Stimulated activated CD8-positive, alpha-beta memory T cell treated with anti-CD3 and anti-CD28 coated beads, Interleukin-4, amount 100 ng/mL, for 24 hours (primary cell): ENCODE data around the gene TM4SF18.
"Not testable (repeated sequence)": the region's sequence is repeated elsewhere in the genome, so short reads cannot be mapped to it uniquely, and the experiment has no call there.

Source experiments
- DNase-seq: peaks from one replicate; pipeline ENCODE4 v3.0.0-alpha.2; 2020; ENCODE audit warnings: low read depth

TM4SF18 gene

DNA sequence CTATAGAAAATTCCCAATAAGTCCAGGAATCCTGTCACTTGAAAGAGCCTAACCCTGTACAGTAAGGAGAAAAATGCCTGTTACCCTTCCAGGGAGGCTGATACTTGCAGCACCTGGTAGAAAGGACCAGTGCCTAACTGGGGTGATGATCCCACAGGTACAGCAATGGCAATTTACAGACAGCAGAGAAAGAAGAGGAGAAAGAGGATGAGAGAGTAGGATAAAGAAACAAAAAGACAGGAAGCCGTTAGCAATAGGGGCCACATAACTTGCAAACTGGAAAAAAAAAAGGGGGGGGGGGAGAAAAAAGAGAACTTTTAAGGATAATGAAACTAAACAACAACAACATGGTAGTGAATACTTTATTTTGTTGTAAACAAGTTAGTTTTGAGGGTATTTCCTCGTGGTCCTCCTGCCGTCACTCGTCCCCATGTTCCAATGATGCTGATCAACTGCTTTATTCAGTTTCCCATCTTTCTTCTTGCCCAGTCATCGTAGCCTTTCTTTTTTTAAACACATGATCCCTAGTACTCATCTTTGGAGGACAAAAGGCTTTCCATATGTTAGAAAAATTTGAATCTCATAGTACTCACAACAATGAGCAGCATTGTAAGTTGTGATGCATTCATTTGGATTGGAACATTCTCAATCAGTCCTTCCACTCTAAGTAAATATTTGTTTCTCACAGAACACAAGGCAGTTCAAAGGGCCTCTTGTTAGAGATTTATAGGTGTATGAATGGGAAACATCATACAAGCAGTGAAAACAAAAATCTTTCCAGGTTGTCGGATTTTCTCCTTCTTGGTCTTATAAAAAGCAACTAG is 35.5 kb upstream of the TM4SF18 start:
- DNase-seq = no peak

DNA sequence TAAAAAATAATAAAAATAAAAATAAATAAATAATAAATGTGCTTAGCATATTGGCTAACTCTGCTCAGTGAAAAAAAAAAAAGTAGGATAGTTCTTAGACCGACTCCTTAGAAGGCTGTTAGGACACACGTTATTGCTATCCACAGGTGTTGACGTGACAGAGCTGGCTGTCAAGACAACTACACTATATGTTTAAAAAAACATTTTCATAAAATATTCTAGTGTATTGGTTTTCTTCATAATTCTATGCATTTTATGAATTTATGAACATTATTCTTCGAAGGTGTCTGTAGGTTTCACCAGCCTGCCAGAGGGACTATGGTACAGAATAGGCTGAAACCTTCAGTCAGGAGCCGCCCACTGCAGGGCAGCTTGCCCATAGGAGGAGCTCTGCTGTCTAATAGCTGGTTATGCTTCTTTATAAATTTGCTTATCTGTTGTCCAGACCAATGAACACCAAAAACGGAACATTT is 34.8 kb upstream of the TM4SF18 start:
- DNase-seq = no peak

DNA sequence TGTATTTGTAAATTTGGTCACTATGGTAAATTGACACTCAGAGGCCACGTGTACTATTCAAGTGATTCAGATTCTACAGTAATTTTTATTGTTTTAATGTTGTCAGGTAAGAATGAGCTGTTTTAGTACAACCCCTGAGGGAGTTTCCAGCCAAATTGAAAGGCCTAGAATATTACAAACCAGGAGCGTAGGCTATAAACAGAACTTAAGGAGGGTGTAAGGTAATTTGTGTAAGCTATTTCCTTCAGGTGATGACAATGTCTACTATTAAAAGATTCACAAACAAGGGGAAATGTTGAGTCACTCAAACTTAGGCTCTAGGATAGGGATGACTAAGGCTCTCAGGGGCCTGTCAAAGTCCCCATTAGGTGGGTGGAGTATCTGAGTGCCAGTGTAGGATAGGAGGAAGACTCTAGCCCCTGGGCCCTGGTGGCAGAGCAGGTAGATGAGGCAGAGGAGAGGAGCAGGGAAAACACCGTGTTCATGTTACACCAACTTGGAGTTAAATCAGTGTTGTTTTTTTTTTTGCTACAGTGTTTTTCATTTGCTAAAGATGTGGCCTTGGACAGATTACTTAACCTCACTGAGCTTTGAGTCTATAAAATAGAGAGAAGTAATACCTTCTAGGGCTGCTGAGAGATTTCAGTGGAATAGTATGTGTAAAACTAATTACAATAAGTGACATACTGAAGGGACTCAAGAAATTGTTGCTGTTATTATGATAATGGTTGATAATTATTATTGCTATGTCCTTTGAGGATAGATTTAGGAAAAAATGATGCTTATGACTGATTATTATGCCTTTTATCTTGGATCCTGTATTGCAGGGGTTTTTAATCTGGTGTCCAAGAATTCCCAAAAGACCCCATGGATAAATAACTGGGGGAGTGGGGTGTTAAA is 33.8 kb upstream of the TM4SF18 start:
- no peak for DNase-seq

DNA sequence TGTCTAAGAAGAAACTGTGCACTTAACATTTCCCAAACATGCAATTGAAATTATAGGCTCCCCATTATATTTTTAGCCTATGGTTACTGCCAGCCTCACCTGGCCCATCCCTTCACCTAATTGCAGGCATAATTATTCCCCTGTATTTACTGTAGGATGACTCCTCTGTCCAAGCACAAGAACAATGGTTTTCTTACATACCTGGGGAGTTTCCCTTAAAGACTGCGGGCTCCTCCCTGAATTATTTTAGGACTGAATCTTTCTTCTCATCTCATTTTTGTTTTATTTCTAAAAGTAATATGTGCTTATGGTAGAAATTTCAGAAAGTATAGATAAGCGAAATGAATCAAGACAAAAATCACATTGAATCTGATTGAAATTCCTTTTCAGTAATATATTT is 32.6 kb upstream of the TM4SF18 start:
- DNase-seq = no peak

DNA sequence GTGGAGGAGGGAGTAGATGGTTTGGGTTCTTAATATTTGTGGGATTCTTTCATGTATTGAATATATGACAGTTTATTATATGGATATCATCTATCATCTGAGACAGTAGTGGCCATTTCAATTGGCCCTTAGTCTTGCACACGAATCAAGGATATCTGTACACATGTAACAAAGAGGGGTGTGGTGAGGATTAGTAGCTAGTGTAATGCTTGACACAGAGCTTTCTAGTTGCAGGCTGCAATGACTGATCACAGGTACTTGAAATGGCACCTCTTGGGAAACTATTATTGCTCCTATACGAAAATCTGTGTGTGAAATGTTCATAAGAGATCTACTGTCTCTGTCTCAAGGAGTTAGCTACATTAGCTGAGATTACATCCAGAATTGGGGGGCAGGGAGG is 31.2 kb upstream of the TM4SF18 start:
- no peak for DNase-seq

DNA sequence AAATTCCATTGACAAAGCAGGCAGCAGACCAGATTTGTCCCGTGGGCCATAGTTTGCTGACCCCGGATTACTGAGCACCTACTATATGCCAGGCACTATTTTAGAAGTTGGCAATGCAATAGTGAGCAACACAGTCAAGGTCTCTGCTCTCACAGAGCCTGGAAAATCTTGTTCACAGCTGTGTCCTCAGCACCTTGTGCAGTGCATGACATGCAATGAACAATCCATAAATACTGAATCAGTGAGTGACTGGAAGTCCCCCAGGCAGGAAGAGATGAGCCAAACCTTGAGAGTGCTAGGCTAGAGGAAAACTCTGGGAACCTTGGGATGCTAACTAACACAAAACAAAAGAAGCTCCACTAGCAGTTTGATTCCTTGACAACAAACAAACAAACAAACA is 29.6 kb upstream of the TM4SF18 start:
- no peak for DNase-seq

DNA sequence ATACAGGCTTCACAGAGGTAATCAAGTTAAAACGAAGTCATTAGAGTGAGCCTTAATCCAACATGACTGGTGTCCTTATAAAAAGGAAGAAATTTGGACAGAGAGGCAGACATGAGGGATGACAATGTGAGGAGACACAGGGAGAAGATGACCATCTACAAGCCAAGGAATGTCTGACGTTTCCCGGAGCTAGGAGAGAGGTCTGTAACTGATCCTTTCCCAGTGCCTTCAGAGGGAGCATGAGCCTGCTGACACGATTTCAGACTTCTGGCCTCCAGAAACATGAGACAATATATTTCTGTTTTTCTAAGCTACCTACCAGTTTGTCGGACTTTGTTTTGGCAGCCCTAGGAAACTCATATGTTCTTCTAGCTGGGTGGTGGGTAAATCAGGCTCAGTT is 28.9 kb upstream of the TM4SF18 start:
- DNase-seq = no peak

DNA sequence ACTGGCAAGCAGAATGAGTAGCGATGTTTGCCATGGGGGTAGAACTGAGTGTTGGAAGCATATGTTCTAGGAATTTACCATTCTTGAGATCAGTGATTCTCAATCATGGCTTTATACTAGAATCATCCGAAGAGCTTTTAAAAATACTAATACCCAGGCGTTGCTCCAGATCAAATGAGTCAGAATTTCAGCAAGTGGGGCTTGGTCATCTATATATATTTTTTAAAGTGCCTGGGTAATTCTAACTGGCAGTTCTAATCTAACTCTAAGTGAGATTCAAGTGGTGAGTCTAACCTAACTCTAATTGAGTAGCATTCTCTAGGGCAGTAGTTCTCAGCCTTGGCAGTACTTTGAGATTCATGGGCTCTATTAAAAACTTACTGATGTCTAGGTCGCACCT is 23.2 kb upstream of the TM4SF18 start:
- no peak for DNase-seq

DNA sequence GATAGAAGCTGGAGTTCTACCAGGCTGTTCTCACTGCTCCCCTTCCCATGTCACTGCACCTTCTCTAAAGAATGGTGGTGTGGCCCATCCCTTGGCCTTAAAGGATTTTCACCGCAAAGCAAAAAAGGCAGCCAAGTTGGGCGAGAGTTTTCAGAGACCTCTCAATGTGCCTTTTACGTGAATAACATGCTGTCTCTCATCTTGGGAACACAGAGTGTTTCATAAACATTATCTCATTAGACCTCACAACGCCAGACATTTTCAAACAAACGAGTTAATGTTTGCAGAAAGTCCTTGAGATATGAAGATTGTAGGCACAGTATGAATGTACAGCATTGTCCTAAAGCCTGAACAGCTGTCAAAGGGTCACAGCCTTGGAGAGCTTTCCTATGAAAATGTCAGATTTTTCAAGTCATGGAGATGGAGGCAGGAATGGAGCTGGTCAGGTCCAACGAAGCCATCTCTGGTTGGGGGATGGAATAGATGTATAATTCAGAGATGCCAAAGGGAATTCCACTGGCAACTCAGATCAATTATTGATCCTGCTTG is 22.7 kb upstream of the TM4SF18 start:
- no peak for DNase-seq

DNA sequence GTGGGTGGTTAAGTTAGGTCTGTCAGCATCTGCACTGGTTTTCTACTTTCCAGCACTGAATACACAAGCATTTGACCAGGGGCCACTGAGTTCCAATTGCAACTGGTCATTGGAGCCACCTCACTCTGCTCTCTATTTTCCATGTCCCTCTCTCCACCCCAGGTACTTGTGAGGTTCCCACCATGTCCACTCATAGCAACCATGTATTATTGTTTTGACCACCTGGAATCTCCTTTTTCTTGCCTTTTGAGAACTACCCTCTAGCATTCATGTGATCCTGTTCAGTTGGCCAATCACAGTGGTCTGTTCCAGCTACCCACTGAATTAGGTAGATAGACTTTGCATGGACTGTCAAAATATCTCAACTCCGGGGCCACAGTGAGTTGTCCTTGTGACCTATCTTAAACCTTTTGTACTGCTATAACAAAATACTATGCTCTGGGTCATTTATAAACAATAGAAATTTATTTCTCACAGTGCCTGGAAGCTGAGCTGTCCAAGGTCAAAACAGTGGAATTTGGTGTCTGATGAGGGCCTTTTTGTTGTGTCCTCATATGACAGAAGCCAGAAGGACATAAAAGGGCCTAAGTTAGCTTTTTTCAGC is 20.2 kb upstream of the TM4SF18 start:
- DNase-seq = no peak

DNA sequence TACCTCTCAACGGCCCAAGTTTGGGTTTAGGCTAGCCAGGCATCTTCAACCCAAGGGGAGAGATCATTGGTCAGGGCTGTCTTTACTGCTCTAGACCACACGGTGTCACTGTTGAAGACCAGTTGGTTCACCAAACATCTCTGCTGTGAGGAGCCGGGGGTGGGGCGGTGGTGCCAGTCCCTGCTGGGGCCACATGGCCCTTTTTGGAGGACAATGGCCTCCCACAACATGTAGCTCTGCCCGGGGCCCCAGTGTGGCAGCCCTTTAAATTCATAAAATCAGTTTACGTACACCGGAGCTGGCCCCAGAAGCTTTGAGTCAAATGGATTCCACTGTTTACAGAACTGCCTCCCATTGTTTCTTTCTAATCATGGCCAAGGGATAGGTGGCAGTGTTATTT is 19.1 kb upstream of the TM4SF18 start:
- DNase-seq = peak; percentile 4

DNA sequence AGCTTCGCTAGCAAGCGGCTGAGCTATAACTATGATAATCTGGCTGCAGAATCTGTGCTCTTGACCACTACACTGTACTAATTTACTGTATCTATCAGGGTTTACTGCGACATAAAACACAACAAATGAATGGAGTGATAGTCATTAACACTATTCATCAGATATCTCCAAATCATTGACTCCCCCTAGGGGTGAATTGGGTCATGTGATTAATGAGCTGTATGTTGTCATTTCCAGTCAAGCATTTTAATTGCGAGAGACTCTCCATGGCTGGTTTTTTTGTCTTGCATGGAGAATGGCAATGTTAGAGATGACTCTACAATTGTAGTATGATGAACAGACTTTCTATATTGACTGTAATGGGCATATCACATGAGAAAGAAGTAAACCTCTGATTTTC is 10.5 kb upstream of the TM4SF18 start:
- no peak for DNase-seq

DNA sequence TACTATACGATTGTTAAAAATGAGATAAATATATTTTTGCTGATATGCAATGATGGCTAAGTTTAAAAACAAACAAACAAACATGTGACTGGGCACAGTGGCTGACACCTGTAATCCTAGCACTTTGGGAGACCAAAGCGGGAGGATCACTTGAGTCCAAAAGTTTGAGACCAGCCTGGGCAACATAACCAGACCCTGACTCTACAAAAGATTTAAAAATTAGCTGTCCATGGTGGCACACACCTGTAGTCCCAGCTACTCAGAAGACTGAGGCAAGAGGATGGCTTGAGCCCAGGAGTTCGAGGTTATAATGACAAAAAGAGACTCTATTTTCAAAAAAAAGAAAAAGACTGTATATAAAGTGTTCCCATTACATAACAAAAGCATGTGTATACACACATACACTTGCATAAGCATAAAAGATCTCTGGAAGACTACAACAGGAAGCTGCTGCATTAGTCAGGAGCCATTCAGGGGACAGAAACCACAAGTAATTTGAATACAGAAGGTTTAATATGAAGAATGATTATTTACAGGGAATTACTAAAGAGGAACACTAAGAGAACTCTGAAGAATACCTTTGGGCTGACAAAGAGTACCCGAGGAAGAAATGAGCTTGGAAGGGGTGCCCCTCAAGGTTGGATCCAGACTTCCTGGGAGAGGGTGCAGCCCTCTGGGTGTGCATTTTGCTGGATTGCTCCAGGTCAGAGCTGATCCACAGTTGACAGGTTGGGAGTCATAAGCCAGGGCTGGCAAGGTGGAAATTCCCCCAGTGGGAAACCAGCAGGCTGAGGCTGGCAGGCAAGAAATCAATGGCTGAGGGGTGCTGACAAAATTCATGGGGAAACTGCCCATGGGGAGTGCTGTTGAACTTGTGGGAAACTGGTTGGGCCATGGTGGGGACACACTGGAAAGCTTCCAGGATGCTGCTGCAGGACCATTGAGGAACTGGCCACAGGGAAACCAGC is 9.3 kb upstream of the TM4SF18 start:
- DNase-seq = no peak

DNA sequence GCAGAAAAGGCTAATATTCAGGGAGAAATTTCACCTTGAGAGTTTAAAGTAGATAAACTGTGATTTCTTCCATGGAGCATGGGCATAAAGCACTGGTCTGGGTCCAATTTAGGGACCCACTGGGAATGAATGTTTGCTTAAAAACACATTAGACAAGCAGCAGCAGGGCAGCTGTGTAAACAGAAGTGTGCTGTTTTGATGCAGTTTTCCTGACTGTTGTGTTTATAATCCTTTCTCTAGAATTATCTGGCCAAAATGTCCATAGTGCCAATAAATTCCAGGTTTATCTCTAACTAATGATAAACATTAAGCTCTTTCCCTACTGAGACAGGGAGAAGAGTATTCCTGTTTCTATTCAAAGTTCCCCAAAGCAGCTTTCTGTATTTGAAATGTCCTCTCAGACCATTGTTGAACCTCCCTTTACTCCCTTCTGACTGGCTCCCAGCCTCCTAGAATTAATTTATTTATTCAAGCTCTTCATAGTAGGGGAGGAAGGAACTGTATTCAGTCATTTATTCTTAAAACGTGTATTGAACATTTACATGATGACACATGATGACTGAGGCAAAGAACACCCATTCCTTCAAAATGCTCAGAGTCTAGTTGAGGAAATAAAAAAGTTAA is 7.0 kb upstream of the TM4SF18 start:
- no peak for DNase-seq

DNA sequence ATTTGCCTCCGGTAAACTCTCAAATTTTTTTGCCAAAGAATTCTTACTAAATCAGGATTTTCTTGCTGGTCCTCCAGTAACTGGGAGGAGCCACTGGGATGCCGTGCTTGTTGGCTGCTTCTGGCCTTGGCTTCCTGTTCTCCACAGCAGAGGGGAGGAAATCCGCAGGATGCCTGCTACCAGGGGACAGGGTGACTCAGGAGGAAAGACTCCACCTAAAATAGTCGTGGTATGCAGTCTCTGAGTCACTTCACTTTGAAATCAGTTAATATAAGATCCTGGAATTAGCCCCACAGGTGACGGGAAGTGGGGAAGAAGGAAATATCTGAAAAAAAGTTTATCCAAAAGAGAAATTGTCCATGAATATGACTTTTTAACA is 6.5 kb upstream of the TM4SF18 start:
- DNase-seq = no peak

DNA sequence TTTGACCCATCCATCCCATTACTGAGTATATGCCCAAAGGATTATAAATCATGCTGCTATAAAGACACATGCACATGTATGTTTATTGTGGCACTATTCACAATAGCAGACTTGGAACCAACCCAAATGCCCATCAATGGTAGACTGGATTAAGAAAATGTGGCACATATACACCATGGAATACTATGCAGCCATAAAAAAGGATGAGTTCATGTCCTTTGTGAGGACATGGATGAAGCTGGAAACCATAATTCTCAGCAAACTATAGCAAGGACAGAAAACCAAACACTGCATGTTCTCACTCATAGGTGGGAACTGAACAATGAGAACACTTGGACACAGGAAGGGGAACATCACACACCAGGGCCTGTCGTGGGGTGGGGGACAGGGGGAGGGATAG is 4.0 kb upstream of the TM4SF18 start:
- DNase-seq = not testable (repeated sequence)

DNA sequence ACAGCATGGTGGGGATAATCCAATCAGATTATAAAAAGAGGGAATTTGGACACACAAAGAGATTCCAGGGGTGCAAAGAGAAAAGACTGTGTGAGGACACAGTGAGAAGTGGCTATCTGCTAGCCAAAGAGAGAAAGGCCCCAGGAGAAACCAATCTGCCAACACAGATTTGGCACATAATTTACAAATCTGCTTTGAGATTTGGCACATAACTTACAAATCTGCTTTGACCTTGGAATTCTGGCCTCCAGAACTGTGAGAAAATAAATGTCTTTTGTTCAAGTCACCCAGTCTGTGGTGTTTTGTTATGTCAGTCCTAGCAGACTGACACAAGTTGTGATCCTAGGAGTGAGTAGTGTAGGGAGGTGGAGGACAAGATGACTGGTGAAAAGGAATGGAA is 3.5 kb upstream of the TM4SF18 start:
- DNase-seq = no peak

DNA sequence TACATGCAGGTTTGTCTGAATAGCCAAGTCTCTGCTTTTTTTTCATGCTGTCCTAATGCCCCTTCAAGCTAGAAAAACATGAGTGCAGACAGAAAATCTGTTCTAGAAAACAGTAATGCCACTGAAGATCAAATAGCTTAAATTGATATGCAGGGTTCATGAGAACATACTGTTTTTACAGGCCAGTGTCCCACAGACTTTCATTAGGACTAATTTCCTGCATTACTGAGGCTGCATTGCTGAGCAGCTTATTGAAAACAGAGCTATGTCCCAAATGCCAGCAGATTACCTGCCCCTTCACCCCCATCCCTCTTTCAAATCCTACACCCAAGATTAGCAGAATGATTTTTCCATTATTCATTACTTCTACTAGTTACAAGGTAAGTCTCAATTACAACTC is 665 bp downstream of the TM4SF18 start:
- DNase-seq = no peak

DNA sequence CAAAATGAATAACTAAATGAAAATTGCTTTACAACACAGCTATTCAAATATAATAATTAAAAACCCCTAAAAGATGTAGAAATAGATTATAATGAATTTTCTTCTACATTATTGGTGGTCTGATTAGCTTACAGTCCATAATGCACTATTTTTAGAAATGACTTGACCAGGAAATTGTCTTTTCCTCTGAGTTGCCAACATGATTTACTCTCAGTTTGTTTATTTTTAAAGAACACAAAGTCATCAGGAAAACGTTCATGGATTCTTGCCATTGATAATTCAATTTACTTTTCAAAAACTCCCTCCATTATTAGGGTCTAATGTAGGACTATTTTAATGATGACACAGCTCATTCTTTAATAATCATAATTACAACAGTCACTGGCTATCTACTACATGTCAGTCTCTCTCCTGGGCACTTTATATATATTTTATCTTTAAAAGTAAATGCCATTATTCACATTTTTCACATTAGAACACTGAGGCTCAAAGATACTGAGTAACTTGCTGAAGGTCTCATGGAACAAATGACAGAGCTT is 1.1 kb downstream of the TM4SF18 start:
- no peak for DNase-seq

DNA sequence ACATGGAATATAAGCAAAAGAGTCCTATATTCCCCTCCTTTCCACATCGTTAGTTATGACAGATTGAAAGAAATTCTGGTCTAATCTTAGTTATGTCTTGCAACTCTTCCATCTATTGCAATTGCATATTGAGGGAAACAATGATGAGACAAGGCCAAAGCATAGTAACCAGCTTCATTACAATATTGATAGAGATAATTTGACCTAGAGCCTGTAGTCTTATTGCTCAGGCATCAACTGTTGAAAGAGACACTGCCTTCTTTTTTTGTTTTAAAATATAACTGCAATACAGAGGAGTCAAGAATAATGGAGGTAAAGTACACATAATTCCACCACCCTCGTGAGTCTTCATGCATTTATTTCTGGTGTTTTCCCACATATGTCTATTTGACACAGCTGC is 2.0 kb downstream of the TM4SF18 start:
- DNase-seq = no peak
